K562 (cell line): Measurements from ENCODE around the gene C22orf39.

Experiments
- ATF7 ChIP-seq: fragments of 450-650 bp; IDR thresholded peaks from 2 replicates; pipeline ENCODE4 v1.7.1; 2014; ENCODE audit warnings: mild to moderate bottlenecking, moderate library complexity
- GMEB1 ChIP-seq: fragments of 250-450 bp; sonication (Bioruptor Pico); IDR thresholded peaks from 2 replicates; pipeline ENCODE4 v1.4.0; 2020; ENCODE audit warnings: mild to moderate bottlenecking
- MYNN ChIP-seq, 2 experiments: sonication (generic); formaldehyde crosslinking in 1 of 2; IDR thresholded peaks; 2 replicates each; pipeline versions ENCODE4 v1.5.0 to v1.6.1; 2016 to 2020; ENCODE audit warnings: antibody characterized with exemption in 1 of 2, missing genetic modification reagents in 1 of 2
- POLR2AphosphoS5 ChIP-seq: IDR thresholded peaks from 2 replicates; pipeline ENCODE4 v1.6.1; 2011; ENCODE audit warnings: mild to moderate bottlenecking, low read depth, low read length, moderate library complexity; ENCODE audit not compliant: control insufficient read depth, insufficient read depth
- RAD51 ChIP-seq: fragments of 450-650 bp; IDR thresholded peaks from 2 replicates; pipeline ENCODE4 v1.7.1; 2016; ENCODE audit warnings: low read depth, mild to moderate bottlenecking, borderline replicate concordance
- ZKSCAN3 ChIP-seq: fragments of 250-450 bp; sonication (Bioruptor Pico); IDR thresholded peaks from 2 replicates; pipeline ENCODE4 v1.4.0; 2020
- ZNF311 ChIP-seq: fragments of 250-450 bp; sonication (Bioruptor Pico); IDR thresholded peaks from 2 replicates; pipeline ENCODE4 v1.4.0; 2020; ENCODE audit warnings: mild to moderate bottlenecking, moderate library complexity
- TF ChIP-seq, protein P1 (sequence below), 2 experiments: fragments of 450-650 bp in 1 of 2; sonication (generic) in 1 of 2; formaldehyde crosslinking in 1 of 2; IDR thresholded peaks in 1 of 2; conservative IDR thresholded peaks in 1 of 2; 2 replicates each; pipeline versions ENCODE4 v1.6.1 to v1.8.1; 2016 to 2023; ENCODE audit warnings: mild to moderate bottlenecking in 2 of 2, moderate library complexity in 2 of 2, inconsistent platforms in 1 of 2, missing genetic modification reagents in 1 of 2
- TF ChIP-seq, protein P2 (sequence below), 3 experiments: IDR thresholded peaks in 2 of 3; conservative IDR thresholded peaks in 1 of 3; 2 replicates each; pipeline ENCODE4 v1.5.1; 2011 to 2012; ENCODE audit warnings: low read length in 3 of 3, mild to moderate bottlenecking in 3 of 3, control low read depth in 2 of 3, improper control_type of control experiment in 1 of 3, inconsistent platforms in 1 of 3, low read depth in 1 of 3, mixed read lengths in 1 of 3, moderate library complexity in 1 of 3; ENCODE audit not compliant: insufficient read depth in 2 of 3

DNA sequence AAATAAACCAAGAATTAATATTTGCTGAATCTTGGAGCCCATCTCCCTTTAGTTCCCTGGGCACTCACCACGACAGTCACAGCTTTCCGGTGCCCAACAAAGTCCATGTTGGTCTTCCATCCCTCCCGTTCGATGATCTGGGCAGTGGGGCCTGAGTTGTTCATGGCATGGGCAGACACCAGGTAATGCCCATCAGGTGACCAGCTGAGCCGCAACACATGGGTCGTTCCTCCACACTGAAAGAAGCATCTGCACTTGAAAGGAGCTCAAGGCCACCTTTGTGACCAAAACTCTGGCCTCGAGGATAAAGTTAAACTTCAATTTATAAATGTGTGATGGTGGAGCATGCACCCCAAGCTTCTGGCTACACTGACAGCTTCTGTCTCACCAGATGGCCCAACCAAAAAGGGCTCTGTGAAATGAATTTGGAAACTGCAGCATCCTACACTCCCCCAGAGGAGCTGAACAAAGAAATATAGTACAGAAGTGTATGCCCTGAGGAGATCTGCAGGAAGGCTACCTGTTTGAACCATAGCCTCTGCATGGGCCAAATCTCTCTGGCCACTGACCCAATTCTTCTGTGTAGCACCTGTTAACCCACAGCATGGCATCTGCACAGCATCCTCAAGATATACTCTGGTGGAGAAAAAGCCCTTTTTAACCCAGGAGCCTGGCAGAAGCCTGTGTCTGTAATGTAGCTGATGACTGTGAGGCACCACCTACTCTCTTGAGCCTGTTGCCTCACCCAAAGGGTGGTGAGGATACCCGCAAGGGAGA lies 53.0 kb downstream of the C22orf39 start:
- TF ChIP-seq ATF7 = no peak
- TF ChIP-seq, protein P1, sequence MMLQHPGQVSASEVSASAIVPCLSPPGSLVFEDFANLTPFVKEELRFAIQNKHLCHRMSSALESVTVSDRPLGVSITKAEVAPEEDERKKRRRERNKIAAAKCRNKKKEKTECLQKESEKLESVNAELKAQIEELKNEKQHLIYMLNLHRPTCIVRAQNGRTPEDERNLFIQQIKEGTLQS (IDR thresholded peaks at IDR 0.05) = no peak
- TF ChIP-seq, protein P1 (CRISPR knock-in tag; conservative IDR thresholded peaks at IDR 0.05) = no peak; the same call in 1 of the 2 replicates
- TF ChIP-seq ZNF311 (CRISPR knock-in tag) = no peak
- no peak for TF ChIP-seq GMEB1
- TF ChIP-seq, protein P2, sequence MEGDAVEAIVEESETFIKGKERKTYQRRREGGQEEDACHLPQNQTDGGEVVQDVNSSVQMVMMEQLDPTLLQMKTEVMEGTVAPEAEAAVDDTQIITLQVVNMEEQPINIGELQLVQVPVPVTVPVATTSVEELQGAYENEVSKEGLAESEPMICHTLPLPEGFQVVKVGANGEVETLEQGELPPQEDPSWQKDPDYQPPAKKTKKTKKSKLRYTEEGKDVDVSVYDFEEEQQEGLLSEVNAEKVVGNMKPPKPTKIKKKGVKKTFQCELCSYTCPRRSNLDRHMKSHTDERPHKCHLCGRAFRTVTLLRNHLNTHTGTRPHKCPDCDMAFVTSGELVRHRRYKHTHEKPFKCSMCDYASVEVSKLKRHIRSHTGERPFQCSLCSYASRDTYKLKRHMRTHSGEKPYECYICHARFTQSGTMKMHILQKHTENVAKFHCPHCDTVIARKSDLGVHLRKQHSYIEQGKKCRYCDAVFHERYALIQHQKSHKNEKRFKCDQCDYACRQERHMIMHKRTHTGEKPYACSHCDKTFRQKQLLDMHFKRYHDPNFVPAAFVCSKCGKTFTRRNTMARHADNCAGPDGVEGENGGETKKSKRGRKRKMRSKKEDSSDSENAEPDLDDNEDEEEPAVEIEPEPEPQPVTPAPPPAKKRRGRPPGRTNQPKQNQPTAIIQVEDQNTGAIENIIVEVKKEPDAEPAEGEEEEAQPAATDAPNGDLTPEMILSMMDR (IDR thresholded peaks at IDR 0.05 in 2 of 3, conservative IDR thresholded peaks at IDR 0.05 in 1 of 3; ENCODE audit: insufficient read depth in 2 of 3, low read depth in 1 of 3, low read length in 3 of 3) = no peak
- no peak for TF ChIP-seq RAD51
- TF ChIP-seq MYNN (IDR thresholded peaks at IDR 0.05) = no peak
- no peak for TF ChIP-seq MYNN (CRISPR knock-in tag; IDR thresholded peaks at IDR 0.05)
- TF ChIP-seq ZKSCAN3 (CRISPR knock-in tag) = no peak
- no peak for TF ChIP-seq POLR2AphosphoS5
